Activated naive CD4-positive, alpha-beta T cell treated with anti-CD3 and anti-CD28 coated beads, Interleukin-2, amount 10 ng/mL, durations not matched to agents 7 days and 5 days (primary cell): ENCODE data around the gene FAM83F.
"Not testable (repeated sequence)": the region's sequence is repeated elsewhere in the genome, so short reads cannot be mapped to it uniquely, and the experiment has no call there.

Experiments used
- CTCF ChIA-PET: fragments of 350-600 bp; sonication (Branson Sonifier 250); formaldehyde crosslinking; loops from one replicate; lab custom pipeline; 2021; ENCODE audit warnings: antibody characterized with exemption; lab: Charles Lee
- DNase-seq: peaks from one replicate; pipeline ENCODE4 v3.0.0-alpha.2; 2020
- H3K27ac Mint-ChIP-seq: one replicate; pipeline ENCODE4 v1.8.0; 2021; ENCODE audit warnings: mild to moderate bottlenecking, moderate library complexity, mixed read lengths
- H3K27me3 Mint-ChIP-seq: one replicate; pipeline ENCODE4 v1.8.0; 2021; ENCODE audit warnings: mild to moderate bottlenecking, mixed read lengths
- H3K36me3 Mint-ChIP-seq: one replicate; pipeline ENCODE4 v1.8.0; 2021; ENCODE audit warnings: mixed read lengths
- H3K4me1 Mint-ChIP-seq: one replicate; pipeline ENCODE4 v1.8.0; 2021; ENCODE audit warnings: mixed read lengths
- H3K4me3 Mint-ChIP-seq: one replicate; pipeline ENCODE4 v1.8.0; 2021; ENCODE audit warnings: mild to moderate bottlenecking, moderate library complexity, mixed read lengths
- H3K9me3 Mint-ChIP-seq: one replicate; pipeline ENCODE4 v1.8.0; 2021; ENCODE audit warnings: mixed read lengths

Gene FAM83F

DNA sequence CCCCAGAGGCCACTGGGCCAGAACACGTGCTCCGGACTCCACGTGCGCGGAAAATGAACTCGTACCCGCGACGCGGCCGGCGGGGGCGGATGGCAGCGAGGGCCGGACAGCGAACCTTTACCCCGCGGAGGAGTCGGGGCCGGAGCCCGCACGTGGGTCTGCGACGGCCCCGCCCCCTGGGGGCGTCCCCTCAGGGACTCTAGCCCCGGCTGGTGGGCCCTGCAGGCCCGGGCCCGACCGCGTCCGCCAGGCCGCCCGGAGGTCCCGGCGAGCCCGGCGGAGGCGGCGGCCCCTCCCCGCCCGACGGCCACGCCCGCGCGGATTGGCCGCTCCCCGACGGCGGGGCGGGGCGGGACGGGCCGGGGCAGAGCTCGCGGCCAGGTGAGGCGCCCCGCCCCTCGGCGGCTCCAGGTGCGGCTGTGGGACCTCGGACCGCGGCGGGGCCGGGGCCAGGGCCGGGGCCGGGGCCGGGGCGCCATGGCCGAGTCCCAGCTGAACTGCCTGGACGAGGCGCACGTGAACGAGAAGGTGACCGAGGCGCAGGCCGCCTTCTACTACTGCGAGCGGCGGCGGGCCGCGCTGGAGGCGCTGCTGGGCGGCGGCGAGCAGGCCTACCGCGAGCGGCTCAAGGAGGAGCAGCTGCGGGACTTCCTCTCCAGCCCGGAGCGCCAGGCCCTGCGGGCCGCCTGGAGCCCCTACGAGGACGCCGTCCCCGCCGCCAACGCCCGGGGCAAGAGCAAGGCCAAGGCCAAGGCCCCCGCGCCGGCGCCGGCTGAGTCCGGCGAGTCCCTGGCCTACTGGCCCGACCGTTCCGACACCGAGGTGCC, at the start of gene FAM83F:
TSS of gene FAM83F (plus strand) at position 389 of the 827 bp plus-strand sequence. CDS start at position 478, 89 bp downstream.
- DNase-seq, result peak; percentile 58
- peaks cover 7% of the 10 kb centered on the region for H3K4me1 Mint-ChIP-seq
- H3K27ac Mint-ChIP-seq, result no peak within 1 kb of the TSS
- H3K36me3 Mint-ChIP-seq, result no peaks in the 10 kb centered on the region
- no peaks in the 10 kb centered on the region for H3K9me3 Mint-ChIP-seq
- H3K4me3 Mint-ChIP-seq, result peak within 1 kb of the TSS; percentile 50
- CTCF ChIA-PET, result interaction anchor here (0.9 to 1.3 kb wide), 2 partner anchors 35 to 439 kb away, joined by 3 read pairs; no protein-coding TSS in a partner anchor
- H3K27me3 Mint-ChIP-seq, result peaks cover 79% of the 10 kb centered on the region

DNA sequence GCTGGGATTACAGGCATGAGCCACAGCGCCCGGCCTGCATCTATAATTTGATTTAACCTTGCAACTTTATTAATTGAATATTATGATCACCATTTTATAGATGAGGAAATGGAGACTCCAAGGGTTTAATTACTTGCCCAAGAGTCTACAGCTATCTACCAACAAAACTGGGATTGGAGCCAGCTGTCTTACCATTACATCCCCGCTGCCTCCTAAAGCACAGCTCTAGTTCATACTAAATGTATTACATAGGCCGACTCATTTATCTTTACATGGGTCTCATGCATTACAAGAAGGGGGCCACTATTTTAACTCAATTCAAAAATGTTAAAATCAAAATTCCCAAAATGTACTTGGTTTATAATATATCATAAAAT, 48.6 kb upstream of the FAM83F start:
- peaks cover 90% of the 10 kb centered on the region for H3K4me1 Mint-ChIP-seq
- H3K4me3 Mint-ChIP-seq, result no peak overlapping the region
- CTCF ChIA-PET, result interaction anchor here (1.0 to 2.3 kb wide), 2 partner anchors 13 to 79 kb away, joined by 3 to 10 read pairs; no protein-coding TSS in a partner anchor
- no peak overlapping the region for H3K27ac Mint-ChIP-seq
- no peak for DNase-seq
- no peaks in the 10 kb centered on the region for H3K9me3 Mint-ChIP-seq
- H3K27me3 Mint-ChIP-seq, result no peaks in the 10 kb centered on the region
- H3K36me3 Mint-ChIP-seq, result peaks cover 62% of the 10 kb centered on the region

DNA sequence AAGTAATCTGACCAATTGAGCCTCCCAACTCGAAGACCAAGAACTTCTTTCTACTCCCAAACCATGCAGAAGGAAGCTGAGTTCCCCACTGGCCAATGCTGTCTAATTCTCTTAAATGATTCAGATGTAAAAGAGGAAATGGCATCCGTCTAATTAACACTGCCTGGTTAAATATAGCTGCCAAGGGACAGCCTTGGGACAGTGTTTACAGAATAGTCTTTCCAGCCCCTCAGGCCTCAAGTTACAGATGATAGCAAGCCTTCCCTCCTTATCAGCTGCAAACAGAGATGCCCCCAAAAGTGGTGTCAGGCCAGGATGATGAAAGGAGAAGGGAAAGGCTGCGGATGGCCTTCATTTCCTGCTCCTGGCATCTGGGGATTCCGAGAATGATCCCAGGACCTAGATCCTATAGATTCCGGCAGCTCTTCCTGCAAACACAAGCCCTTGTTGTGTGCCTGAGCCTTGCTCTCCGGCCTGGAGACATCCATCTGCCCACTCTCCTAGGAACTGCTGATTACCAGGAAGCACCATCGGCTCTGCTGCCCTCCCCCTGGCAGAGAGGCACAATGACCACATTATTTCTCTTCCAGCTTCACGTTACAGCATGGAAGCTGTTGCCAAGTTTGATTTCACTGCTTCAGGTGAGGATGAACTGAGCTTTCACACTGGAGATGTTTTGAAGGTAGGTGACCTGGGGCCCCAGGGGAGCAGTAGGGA, 48.1 kb upstream of the FAM83F start:
- Mint-ChIP-seq H3K9me3 (no peaks in the 10 kb centered on the region), H3K4me1 (peaks cover 90% of the 10 kb centered on the region), H3K4me3 (no peak overlapping the region), H3K36me3 (peaks cover 68% of the 10 kb centered on the region), H3K27me3 (no peaks in the 10 kb centered on the region), H3K27ac (peak overlapping the region; percentile 21)
- DNase-seq, result no peak
- CTCF ChIA-PET, result interaction anchor here (0.7 to 2.3 kb wide), 2 partner anchors 12 to 14 kb away, joined by 3 to 10 read pairs; no protein-coding TSS in a partner anchor

DNA sequence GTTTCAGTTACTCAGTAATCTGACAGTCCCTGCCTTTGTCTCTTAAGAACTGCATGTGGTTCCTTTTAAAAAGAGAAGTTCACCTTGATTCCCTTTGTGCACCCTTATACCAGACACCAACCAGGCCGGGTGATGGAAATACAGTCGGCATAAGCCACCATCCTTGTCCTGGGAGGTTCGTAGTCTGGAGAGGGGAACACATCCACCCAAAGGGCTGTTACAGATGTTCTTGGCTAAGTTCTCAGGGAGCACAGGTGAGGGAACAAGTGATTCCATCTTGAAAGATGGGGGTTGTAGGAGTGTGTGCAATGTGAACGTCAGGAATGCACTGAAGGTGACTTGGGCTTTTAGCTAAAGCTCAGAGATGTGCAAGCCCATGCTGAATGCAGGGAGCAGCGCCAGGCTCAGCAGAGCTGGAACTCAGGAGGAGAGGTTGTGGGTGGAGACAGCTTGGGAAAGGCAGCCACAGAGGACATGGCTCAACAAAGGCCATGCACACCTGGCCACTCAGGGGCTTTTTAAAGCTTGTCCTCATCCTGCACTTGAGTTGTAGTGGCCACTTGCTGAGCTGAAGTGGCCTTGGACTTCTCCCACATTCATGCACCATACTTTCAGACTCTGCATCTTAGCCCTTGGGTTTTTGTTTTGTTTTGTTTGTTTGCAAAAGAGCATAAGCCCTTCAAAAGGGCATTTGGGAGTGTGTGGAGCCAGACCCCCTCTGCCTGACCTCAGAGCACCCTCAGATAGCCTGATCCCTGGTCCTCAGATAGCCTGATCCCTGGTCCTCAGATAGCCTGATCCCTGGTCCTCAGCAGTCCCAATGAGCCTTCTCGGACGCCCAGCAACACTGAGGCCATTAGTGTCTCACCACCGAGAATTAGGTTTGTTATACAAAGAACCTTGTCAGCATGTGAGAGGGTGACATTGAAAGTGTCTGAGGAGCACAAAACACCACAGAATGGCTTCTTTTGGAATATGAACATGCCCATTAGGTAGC, 47.2 kb upstream of the FAM83F start:
- CTCF ChIA-PET, result interaction anchor here (0.7 to 2.3 kb wide), 2 partner anchors 13 to 15 kb away, joined by 3 to 10 read pairs; no protein-coding TSS in a partner anchor
- Mint-ChIP-seq H3K27ac (peak overlapping the region; percentile 21), H3K4me3 (no peak overlapping the region), H3K27me3 (no peaks in the 10 kb centered on the region), H3K4me1 (peaks cover 90% of the 10 kb centered on the region), H3K36me3 (peaks cover 73% of the 10 kb centered on the region), H3K9me3 (no peaks in the 10 kb centered on the region)
- DNase-seq, result no peak

DNA sequence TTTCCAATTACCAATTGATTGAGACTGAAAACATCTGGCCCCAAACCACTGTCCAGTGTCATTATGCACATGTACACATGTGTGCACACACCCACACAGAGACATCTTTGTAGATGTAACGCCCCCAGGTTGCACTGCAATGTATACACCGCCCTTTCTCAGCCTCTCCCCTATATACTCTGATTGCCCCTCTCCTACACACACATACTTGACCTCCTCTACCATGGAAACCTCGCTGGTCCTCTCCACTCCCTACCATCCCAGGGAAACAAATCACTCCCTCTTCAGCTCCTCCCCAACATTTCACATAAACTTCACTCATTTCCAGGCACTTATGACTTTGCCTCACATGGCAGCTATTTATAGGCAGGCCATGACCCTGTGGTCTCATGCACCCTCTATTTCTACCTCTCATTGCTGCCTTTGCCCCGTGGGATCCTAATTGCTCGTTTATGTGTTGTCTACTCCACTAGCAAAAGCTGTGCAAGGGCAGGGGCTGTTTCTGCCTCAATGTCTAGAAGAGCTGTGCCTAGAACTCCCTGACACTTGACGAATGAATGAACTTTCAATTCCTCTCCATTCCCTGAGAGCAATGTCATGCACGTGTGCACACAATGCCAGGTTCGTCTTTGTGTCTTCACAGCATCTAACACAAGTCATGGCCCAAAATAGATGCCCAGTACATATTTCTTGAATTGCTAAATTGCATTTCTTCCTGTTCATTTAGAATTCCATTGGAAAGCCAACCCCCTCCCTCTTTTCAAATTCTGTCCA, 44.6 kb upstream of the FAM83F start:
- peaks cover 71% of the 10 kb centered on the region for H3K36me3 Mint-ChIP-seq
- H3K27me3 Mint-ChIP-seq, result no peaks in the 10 kb centered on the region
- CTCF ChIA-PET, result interaction anchor here (0.9 to 2.1 kb wide), 3 partner anchors 17 to 21 kb away, joined by 3 to 6 read pairs (median 4); no protein-coding TSS in a partner anchor
- peaks cover 89% of the 10 kb centered on the region for H3K4me1 Mint-ChIP-seq
- H3K27ac Mint-ChIP-seq, result peak overlapping the region; percentile 82
- H3K4me3 Mint-ChIP-seq, result no peak overlapping the region
- no peak for DNase-seq
- no peaks in the 10 kb centered on the region for H3K9me3 Mint-ChIP-seq

DNA sequence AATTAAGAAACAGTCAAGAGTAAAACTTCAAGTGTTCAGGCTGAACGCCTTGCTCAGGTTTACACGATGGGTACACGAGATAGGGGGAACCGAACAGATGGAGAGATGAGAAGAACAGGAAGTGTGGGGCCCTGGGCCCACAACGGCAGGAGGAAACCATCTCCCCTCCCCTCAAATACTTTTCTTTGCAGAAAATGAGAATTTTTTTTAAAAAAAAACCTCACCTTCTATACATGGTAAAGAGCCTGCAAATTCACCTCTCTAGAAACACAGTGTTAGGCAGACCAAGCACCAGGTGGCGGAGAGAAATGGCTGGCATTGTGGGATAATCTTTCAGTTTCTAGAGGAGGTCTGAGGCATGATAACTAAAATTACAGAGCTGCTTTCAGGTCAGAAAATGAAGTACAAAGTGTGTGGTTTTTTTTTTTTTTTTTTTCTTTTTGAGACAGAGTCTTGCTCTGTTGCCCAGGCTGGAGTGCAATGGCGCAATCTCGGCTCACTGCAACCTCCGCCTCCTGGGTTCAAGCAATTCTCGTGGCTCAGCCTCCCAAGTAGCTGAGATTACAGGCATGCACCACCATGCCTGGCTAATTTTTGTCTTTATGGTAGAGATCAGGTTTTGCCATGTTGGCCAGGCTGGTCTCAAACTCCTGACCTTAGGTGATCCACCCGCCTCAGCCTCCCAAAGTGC, 43.0 kb upstream of the FAM83F start:
- Mint-ChIP-seq H3K36me3 (peaks cover 75% of the 10 kb centered on the region), H3K4me3 (peak overlapping the region; percentile 21), H3K27ac (peak overlapping the region; percentile 82), H3K4me1 (peaks cover 89% of the 10 kb centered on the region)
- CTCF ChIA-PET, result interaction anchor here (0.8 to 2.1 kb wide), 3 partner anchors 9 to 19 kb away, joined by 4 to 7 read pairs (median 6); no protein-coding TSS in a partner anchor
- DNase-seq, result peak; percentile 70
- H3K27me3 Mint-ChIP-seq, H3K9me3 Mint-ChIP-seq: not testable (repeated sequence)

DNA sequence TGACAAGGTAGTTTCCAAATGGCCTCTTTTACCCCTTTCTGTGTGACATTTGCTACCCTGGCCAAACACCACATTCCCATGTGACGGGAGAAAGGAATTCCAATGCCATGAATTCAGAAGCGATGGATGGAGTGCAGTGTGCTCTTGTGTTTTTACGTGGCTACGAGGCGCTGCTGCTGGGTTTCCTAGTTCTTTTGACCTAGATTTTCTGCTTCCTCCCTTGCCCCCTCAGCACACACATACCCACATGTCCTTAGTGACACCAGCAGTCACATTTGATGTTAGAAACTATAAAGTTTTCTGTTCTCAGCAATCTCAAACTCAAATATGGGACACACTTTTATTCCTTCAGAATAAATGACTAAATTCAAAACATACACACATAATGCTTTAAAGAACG, 42.4 kb upstream of the FAM83F start:
- CTCF ChIA-PET, result interaction anchor here (0.8 to 2.1 kb wide), 5 partner anchors 9 to 72 kb away, joined by 3 to 7 read pairs (median 4); no protein-coding TSS in a partner anchor
- DNase-seq, result no peak
- Mint-ChIP-seq H3K4me1 (peaks cover 89% of the 10 kb centered on the region), H3K27ac (peak overlapping the region; percentile 82), H3K4me3 (peak overlapping the region; percentile 61), H3K9me3 (no peaks in the 10 kb centered on the region), H3K27me3 (no peaks in the 10 kb centered on the region), H3K36me3 (peaks cover 75% of the 10 kb centered on the region)

DNA sequence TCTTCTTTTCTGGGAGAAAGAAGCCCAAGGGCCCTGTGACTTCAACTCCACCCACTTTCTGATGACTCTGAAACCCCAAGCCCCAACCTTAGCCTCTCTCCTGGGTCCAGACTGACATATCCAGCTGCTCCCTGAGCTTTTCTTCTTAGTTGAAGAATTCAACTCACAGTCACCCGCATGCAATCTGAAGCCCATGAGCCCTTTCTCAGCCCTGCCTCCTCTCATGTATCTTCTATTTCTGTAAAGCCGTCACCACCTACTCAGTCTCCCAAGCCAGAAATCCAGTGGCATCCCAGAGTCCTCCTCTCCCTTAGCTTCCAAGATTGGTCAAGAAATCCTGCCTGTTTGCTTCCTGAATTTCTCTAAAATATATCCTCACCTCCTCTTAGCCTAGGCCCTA, 41.7 kb upstream of the FAM83F start:
- H3K27ac Mint-ChIP-seq, result peak overlapping the region; percentile 82
- H3K4me3 Mint-ChIP-seq, result no peak overlapping the region
- H3K4me1 Mint-ChIP-seq, result peaks cover 91% of the 10 kb centered on the region
- CTCF ChIA-PET, result interaction anchor here (1.0 to 1.4 kb wide), 3 partner anchors 8 to 71 kb away, joined by 3 read pairs; no protein-coding TSS in a partner anchor
- no peaks in the 10 kb centered on the region for H3K27me3 Mint-ChIP-seq
- H3K36me3 Mint-ChIP-seq, result peaks cover 77% of the 10 kb centered on the region
- H3K9me3 Mint-ChIP-seq, result no peaks in the 10 kb centered on the region
- no peak for DNase-seq

DNA sequence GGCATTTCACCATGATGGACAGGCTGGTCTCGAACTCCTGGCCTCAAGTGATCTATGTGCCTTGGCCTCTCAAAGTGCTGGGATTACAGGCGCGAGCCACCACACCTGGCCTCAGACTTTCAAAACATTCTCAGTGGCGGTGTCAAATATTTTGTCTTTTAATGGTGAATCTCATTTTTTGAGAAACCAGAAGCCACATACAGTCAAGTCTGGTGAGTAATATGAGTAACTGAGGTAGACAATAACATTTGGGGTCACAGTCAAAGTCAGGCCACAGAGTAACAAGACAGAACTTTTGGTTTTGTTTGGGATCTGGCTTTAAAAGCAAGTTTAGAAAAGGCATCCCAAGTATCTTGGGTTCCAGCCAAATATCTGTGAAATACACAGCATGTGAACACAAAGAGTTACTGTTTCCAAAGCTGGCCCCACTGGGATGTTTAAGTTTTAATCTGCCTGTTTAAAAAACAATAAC, 40.1 kb upstream of the FAM83F start:
- Mint-ChIP-seq H3K27ac (peak overlapping the region; percentile 25), H3K4me3 (no peak overlapping the region), H3K4me1 (peaks cover 93% of the 10 kb centered on the region), H3K9me3 (no peaks in the 10 kb centered on the region), H3K36me3 (peaks cover 79% of the 10 kb centered on the region), H3K27me3 (no peaks in the 10 kb centered on the region)
- CTCF ChIA-PET, result no interaction called here
- DNase-seq, result no peak

DNA sequence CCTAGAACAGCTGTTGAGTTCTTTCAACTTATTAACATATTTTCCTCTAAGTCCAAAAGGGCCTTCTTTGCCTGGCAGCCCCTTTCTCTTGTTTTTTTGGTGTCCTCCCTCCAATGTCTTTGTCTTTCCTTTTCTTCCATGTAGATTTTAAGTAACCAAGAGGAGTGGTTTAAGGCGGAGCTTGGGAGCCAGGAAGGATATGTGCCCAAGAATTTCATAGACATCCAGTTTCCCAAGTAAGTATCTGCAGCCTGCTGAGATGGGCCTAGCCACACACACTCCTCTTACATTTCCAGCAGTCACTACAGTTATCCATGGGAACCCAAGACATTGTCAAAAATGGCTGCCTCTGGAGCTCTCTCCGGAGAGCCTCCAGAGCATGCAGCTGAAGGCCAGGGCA, 39.1 kb upstream of the FAM83F start:
- Mint-ChIP-seq H3K4me3 (no peak overlapping the region), H3K4me1 (peaks cover 93% of the 10 kb centered on the region), H3K9me3 (no peaks in the 10 kb centered on the region), H3K36me3 (peaks cover 79% of the 10 kb centered on the region), H3K27me3 (no peaks in the 10 kb centered on the region), H3K27ac (peak overlapping the region; percentile 45)
- CTCF ChIA-PET, result interaction anchor here (0.8 to 1.4 kb wide), 2 partner anchors 23 to 401 kb away, joined by 4 to 5 read pairs; no protein-coding TSS in a partner anchor
- no peak for DNase-seq

DNA sequence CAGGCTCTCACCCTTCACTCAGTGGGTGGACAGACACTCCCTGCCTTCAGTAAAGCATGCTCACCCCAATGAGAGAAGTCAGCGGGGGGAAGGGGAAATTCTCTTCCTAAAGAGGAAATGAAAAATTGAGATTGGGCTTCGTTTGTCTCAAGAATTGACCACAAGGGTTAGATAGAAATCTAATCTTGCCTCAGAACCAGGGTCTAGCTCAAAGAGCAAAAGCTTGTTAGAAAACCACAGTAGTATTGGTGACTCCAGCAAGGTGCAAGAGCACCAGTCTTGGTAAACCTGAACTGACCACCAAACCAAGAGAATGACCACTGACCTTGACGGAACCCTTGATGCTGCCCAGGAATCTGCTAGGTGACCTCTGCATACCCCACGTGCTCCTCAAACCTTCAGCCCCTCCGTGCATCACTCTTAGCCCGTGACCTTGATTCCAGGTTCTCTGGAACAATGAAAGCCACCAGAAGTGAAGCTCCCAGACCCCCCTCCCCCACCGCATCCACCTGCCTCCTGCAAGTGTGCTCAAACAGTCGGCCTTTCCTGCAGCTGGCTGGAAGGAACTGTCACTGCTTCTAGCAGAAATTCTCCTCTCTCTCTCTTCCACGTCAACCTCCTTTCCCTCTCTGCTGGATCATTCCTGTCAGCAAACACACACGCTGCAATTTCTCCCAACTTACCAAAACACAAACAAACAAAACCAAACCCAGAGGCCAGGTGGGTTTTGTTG, 37.7 kb upstream of the FAM83F start:
- H3K36me3 Mint-ChIP-seq, result peaks cover 79% of the 10 kb centered on the region
- no peaks in the 10 kb centered on the region for H3K27me3 Mint-ChIP-seq
- peak overlapping the region; percentile 19 for H3K27ac Mint-ChIP-seq
- DNase-seq, result no peak
- no peaks in the 10 kb centered on the region for H3K9me3 Mint-ChIP-seq
- no peak overlapping the region for H3K4me3 Mint-ChIP-seq
- CTCF ChIA-PET, result interaction anchor here (1.3 kb wide), 1 partner anchor 67 kb away, joined by 3 read pairs; no protein-coding TSS in a partner anchor
- H3K4me1 Mint-ChIP-seq, result peaks cover 93% of the 10 kb centered on the region
